GM12892 (cell line): ENCODE measurements around the gene CDK9.

ENCODE experiments used
- POLR2A ChIP-seq: IDR thresholded peaks from 2 replicates; pipeline ENCODE4 v1.6.1; 2011; ENCODE audit warnings: low read depth, low read length, control low read depth
- POLR2AphosphoS5 ChIP-seq: IDR thresholded peaks from 2 replicates; pipeline ENCODE4 v1.6.1; 2011; ENCODE audit warnings: low read depth, low read length, control low read depth
- TAF1 ChIP-seq: IDR thresholded peaks from 2 replicates; pipeline ENCODE4 v1.6.1; 2011; ENCODE audit warnings: low read depth, mild to moderate bottlenecking, control low read depth, low read length, borderline replicate concordance

DNA sequence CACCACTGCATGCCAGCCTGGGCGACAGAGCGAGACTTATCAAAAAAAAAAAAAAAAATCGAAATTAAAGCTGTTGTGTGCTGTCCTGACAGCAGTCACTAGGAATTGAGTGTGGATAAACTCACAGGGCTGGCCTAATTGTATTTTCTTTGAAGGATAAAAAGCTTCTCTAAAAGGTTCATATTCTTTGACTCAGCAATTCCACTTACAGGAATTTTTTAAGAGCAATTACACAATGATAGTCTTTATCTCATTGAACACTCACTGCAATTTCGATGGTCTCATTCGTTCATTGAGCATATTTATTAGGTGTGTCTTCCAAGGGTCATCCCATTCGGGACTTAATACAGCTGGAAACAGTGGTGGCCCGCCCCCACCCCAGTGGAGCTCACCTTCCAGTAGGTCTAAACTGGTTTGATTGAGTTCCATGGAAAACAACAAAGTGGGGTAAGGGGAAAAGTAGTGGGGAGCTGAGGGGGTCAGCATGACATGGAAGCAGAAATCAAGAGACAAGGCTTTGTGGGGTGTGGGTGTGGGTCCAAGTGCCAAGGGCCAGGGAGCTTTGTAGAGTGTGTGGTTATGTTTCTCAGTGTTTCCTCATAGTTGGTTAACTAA lies 6.7 kb downstream of the CDK9 start:
- TF ChIP-seq POLR2AphosphoS5 (no peak; the same call in 1 of the 2 replicates), TAF1 (no peak), POLR2A (no peak; the same call in 1 of the 2 replicates)
